GM10266 (cell line): ENCODE data around the gene CHSY1.

Experiments used
- DNase-seq: peaks from one replicate; pipeline ENCODE4 v3.0.0; 2012; ENCODE audit errors: extremely low spot score
- TF ChIP-seq, protein P1 (sequence below): IDR thresholded peaks from 2 replicates; pipeline ENCODE4 v1.5.1; 2012; ENCODE audit warnings: mild to moderate bottlenecking, low read depth; ENCODE audit not compliant: control insufficient read depth, insufficient read depth; ENCODE audit errors: missing control alignments

Gene CHSY1

DNA sequence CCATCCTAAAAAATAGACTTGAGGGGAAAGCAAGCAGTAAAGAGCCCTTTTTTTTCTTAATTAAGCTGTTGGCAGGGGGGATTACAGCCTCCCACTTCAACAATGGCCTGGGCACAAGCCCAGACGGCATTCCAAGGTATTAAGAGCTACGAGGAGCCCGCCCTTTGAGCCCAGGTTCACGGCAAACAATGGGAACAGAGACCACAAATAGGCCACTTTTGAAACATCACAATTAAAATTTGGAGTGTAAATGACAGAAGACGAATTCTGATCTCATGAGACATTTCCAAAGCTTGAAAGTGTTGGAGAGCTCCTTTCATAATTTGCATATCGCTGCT lies 8.9 kb downstream of the CHSY1 start:
- TF ChIP-seq, protein P1, sequence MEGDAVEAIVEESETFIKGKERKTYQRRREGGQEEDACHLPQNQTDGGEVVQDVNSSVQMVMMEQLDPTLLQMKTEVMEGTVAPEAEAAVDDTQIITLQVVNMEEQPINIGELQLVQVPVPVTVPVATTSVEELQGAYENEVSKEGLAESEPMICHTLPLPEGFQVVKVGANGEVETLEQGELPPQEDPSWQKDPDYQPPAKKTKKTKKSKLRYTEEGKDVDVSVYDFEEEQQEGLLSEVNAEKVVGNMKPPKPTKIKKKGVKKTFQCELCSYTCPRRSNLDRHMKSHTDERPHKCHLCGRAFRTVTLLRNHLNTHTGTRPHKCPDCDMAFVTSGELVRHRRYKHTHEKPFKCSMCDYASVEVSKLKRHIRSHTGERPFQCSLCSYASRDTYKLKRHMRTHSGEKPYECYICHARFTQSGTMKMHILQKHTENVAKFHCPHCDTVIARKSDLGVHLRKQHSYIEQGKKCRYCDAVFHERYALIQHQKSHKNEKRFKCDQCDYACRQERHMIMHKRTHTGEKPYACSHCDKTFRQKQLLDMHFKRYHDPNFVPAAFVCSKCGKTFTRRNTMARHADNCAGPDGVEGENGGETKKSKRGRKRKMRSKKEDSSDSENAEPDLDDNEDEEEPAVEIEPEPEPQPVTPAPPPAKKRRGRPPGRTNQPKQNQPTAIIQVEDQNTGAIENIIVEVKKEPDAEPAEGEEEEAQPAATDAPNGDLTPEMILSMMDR: no peak
- no peak for DNase-seq

DNA sequence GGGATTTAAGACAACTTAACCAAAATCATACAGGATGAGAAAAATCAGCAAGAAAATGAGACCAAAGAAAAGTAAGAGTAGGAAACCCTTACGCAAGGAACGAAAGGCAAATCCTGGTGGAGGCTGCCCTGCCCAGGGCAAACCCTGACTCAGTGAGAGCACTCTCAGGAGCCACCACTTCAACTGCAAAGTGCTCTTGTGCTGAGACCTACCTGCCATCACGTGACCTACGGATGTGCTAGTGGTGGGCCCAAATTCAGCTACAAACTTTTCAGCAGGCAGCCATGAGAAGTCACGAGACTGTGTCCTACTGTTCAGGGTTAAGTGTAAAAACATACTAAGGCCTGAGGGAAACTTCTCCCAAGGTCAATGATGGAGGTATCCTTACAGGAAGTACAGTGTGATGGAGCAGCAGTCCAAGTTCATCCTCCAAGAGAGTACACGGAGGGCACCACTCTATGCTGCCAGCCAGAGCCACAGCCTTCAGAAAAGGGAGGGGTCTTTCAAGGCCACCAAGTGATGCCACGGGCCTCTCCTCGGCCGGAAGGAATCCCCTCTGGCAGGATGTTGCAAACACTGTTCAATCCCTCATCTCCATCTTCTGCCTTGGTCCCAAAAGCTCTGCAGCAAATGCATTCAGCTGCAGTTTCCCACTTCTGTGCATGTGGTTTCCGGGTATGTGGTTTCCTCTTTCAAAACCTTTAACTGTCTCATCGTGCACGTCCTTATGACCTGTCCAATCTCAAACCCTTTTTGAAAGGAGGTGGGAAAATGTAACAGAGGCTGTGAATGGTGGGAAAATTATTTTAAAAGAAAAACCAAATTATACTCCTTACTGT lies 9.5 kb downstream of the CHSY1 start:
- TF ChIP-seq, protein P1: no peak
- DNase-seq: peak; percentile 74

DNA sequence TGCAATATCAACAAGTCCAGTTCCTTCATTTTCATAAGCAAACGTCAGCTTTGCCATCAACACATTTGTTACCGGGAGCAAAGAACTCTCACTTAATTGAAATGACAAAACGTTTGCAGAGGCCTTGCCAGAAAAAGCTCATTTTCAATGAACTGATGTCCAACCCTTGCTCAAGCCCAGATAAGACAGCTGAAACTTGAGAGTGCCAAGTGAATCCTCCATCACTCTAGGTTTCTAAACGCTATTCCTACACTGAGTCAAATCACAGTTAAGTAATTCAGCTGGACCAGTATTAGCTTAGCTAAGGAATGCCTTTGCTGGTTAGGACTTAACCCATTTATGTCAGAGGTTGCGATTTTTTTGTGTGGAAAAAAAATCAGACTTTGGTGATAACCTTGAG lies 11.5 kb downstream of the CHSY1 start:
- TF ChIP-seq, protein P1: no peak
- DNase-seq: no peak

DNA sequence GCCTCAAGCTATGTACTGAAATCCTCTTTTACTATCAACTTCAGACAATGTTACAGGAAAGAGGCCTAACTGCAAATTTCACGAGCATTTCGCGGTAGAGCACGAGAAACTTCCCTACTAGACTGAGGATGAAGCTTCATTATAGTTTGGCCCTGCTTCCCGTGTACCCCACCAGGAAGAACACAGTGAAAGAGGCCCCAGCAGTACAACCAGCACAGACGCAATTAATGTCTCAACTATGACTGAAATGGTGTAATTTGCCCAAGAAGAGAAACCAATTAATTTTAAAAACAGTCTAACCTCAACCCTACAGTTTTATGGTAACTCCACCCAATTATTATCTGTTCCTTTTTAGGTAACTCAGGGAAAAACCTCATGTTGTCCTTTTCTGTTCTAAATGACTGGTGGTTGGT lies 12.1 kb downstream of the CHSY1 start:
- DNase-seq: no peak
- TF ChIP-seq, protein P1: no peak

DNA sequence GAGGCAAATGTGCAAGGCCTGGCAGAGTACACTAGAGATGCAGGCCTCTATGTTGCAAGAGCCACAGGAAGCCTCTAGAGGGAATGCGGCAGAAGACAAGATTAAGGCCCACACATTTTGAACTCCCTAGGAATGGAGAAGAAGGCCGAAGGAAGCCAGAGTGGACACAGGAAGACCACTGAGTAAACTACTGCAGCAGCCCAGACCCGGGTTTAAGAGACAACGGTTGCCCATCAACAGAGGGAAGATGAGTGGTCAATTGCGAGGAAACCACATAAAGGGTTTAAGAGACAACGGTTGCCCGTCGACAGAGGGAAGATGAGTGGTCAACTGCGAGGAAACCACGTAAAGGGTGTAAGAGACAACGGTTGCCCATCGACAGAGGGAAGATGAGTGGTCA lies 14.6 kb downstream of the CHSY1 start:
- no peak for DNase-seq
- TF ChIP-seq, protein P1: no peak

DNA sequence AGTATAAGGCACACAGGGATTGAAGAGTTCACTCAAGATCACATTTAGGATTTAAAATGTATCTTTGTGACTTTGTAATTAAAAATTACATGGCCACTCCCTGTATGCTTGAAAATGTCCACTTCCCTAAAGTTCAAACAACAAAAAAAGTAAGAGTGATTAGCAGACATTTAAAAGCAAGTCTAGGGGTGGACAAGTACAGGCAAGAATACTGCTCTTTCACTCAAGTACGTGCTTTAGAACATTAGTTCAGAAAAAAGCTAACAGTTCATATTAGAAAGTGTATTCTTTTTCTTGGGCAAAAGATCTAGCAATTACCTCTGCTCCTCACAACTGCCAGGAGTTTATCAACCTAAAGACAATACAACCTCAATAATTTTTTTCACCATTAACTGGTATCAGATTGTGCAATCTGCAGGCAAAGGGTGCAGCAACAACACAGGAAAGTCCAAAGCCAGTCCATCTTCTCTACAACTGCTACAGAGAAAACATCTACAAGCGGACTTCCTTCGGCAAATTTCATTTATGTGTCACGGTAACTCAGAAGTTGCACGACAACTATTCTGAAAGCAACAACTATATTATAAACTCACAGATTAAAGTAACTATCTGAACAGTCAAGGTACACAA lies 18.1 kb downstream of the CHSY1 start:
- DNase-seq: no peak
- TF ChIP-seq, protein P1: no peak

DNA sequence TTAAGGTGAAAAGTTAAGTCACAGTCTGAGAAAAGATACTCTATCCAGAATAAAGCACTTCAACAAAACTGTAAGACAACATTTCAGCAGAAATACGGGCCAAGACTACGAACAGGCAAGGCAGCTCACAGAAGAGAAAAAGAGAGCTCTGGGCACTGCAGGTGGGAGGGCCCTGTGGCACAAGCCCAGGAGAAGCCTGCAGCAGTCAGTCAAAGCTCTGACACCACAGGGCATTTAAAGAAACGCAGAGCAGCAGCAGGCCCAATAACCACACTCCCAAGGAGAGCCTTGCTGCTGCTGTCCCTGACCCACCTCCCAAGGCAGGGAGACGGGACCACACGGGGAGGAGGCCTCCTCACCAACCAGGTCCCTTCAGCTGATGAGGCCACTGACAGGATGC lies 19.2 kb downstream of the CHSY1 start:
- TF ChIP-seq, protein P1: no peak
- DNase-seq: no peak
